Parathyroid adenoma (tissue), 2 donors: Measurements from ENCODE around the gene NUP85.

Source experiments
- H2AFZ ChIP-seq: fragments of 300-600 bp; sonication (generic); one replicate; pipeline ENCODE4 v1.7.0; 2017; ENCODE audit warnings: antibody characterized with exemption, mild to moderate bottlenecking
- H3K27ac ChIP-seq: fragments of 300-600 bp; sonication (generic); one replicate; pipeline ENCODE4 v1.7.0; 2017
- H3K27me3 ChIP-seq: fragments of 300-600 bp; sonication (generic); one replicate; pipeline ENCODE4 v1.7.0; 2017; ENCODE audit warnings: low read length; ENCODE audit not compliant: control insufficient read depth, insufficient read depth
- H3K36me3 ChIP-seq: fragments of 300-600 bp; sonication (generic); one replicate; pipeline ENCODE4 v1.7.0; 2017; ENCODE audit warnings: low read length; ENCODE audit not compliant: control insufficient read depth, insufficient read depth
- H3K4me1 ChIP-seq: fragments of 300-600 bp; sonication (generic); one replicate; pipeline ENCODE4 v1.7.0; 2017; ENCODE audit warnings: control low read depth
- H3K4me2 ChIP-seq: fragments of 300-600 bp; sonication (generic); one replicate; pipeline ENCODE4 v1.7.0; 2017; ENCODE audit warnings: low read length
- H3K4me3 ChIP-seq: fragments of 300-600 bp; sonication (generic); one replicate; pipeline ENCODE4 v1.7.0; 2017; ENCODE audit warnings: low read depth, low read length
- H3K79me2 ChIP-seq: fragments of 300-600 bp; sonication (generic); one replicate; pipeline ENCODE4 v1.7.0; 2017; ENCODE audit warnings: control low read depth
- H3K9ac ChIP-seq: fragments of 300-600 bp; sonication (generic); one replicate; pipeline ENCODE4 v1.7.0; 2017; ENCODE audit warnings: mild to moderate bottlenecking
- H3K9me3 ChIP-seq: fragments of 300-600 bp; sonication (generic); one replicate; pipeline ENCODE4 v1.7.0; 2017; ENCODE audit warnings: low read length; ENCODE audit not compliant: control insufficient read depth
- TF ChIP-seq, protein P1 (sequence below): fragments of 300-600 bp; sonication (generic); IDR thresholded peaks from one replicate; pipeline ENCODE4 v1.7.0; 2017; ENCODE audit warnings: antibody characterized with exemption, mild to moderate bottlenecking
- donor health status: primary hyperparathyroidism.

NUP85 gene

DNA sequence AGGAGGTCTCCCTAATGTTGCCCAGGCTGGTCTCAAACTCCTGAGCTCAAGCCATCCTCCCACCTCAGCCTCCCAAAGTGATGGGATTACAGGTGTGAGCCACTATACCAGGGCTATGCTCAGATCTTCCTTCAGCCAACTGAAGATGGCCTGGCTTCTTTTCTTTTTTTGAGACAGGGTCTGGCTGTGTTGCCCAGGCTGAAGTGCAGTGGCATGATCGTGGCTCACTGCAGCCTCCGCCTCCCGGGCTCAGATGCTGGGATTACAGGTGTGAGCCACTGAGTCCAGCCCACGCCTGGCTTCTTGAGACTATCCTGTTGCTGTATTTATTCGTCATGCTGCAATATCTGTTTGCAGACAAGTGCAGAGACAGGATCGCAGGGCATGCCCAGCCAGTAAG lies 79.6 kb downstream of the NUP85 start:
- TF ChIP-seq, protein P1, sequence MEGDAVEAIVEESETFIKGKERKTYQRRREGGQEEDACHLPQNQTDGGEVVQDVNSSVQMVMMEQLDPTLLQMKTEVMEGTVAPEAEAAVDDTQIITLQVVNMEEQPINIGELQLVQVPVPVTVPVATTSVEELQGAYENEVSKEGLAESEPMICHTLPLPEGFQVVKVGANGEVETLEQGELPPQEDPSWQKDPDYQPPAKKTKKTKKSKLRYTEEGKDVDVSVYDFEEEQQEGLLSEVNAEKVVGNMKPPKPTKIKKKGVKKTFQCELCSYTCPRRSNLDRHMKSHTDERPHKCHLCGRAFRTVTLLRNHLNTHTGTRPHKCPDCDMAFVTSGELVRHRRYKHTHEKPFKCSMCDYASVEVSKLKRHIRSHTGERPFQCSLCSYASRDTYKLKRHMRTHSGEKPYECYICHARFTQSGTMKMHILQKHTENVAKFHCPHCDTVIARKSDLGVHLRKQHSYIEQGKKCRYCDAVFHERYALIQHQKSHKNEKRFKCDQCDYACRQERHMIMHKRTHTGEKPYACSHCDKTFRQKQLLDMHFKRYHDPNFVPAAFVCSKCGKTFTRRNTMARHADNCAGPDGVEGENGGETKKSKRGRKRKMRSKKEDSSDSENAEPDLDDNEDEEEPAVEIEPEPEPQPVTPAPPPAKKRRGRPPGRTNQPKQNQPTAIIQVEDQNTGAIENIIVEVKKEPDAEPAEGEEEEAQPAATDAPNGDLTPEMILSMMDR = no peak
- no peaks in the 10 kb centered on the region for H3K4me1 ChIP-seq
- H3K27me3 ChIP-seq = no peaks in the 10 kb centered on the region
- H3K79me2 ChIP-seq = peaks cover 3% of the 10 kb centered on the region
- H3K9me3 ChIP-seq = no peaks in the 10 kb centered on the region
- H2AFZ ChIP-seq = no peak overlapping the region
- H3K9ac ChIP-seq = no peak overlapping the region
- H3K36me3 ChIP-seq = no peaks in the 10 kb centered on the region
- no peak overlapping the region for H3K4me2 ChIP-seq
- no peak overlapping the region for H3K27ac ChIP-seq
- H3K4me3 ChIP-seq = no peak overlapping the region
